22Rv1 (cell line): Measurements from ENCODE around the gene ADAMTS2.

Experiments used
- CTCF ChIP-seq: fragments of 450-650 bp; IDR thresholded peaks from 2 replicates; pipeline ENCODE4 v1.5.1; 2017; ENCODE audit warnings: mild to moderate bottlenecking
- ZFX ChIP-seq: fragments of 450-650 bp; IDR thresholded peaks from 2 replicates; pipeline ENCODE4 v1.6.1; 2017; ENCODE audit warnings: antibody characterized with exemption, borderline replicate concordance

DNA sequence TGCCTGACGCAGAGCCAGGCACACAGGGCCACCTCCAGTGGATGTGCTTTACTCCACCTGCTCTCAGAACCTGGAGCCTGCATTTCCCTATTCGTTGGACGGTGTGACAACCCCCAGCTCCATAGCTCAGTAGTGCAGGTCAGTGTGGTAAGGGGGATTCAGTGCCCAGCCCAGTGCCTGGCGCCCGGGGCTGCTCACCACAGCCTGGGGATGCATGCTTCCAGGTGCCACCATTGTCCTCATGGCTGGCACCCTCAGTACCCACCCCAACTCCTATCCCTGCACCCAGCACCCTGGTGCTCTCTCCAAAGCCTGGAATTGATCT lies 32.8 kb upstream of the ADAMTS2 start:
- TF ChIP-seq CTCF (no peak), ZFX (no peak)
